ENCODE results near the gene HMGA1.
"Not testable (repeated sequence)": the region's sequence is repeated elsewhere in the genome, so short reads cannot be mapped to it uniquely, and the experiment has no call there.

HMGA1 gene

GRCh38 chr6:34260576-34261267 lies 24.0 kb downstream of the HMGA1 start:
- DNase-seq (ENCODE audit: low read depth), result no peak

GRCh38 chr6:34263484-34263883 lies 26.8 kb downstream of the HMGA1 start:
- not testable (repeated sequence) for DNase-seq (ENCODE audit: low read depth)

GRCh38 chr6:34267746-34268145 lies 31.1 kb downstream of the HMGA1 start:
- DNase-seq (ENCODE audit: low read depth), result no peak

- not testable (repeated sequence) for DNase-seq (ENCODE audit: low read depth)
Observed at GRCh38 chr6:34269132-34269531, 32.5 kb downstream of the HMGA1 start.

- not testable (repeated sequence) for DNase-seq (ENCODE audit: low read depth)
Observed at GRCh38 chr6:34269658-34270341, 33.1 kb downstream of the HMGA1 start.

GRCh38 chr6:34272013-34272926 lies 35.6 kb downstream of the HMGA1 start:
- DNase-seq (ENCODE audit: low read depth), result peak; percentile 13

GRCh38 chr6:34273242-34273805 lies 36.7 kb downstream of the HMGA1 start:
- DNase-seq (ENCODE audit: low read depth), result no peak

- DNase-seq (ENCODE audit: low read depth), result no peak
Observed at GRCh38 chr6:34274129-34274528, 37.5 kb downstream of the HMGA1 start.

- no peak for DNase-seq (ENCODE audit: low read depth)
Observed at GRCh38 chr6:34275128-34275804, 38.6 kb downstream of the HMGA1 start.

GRCh38 chr6:34276191-34276590 lies 39.5 kb downstream of the HMGA1 start:
- DNase-seq (ENCODE audit: low read depth), result no peak

- DNase-seq (ENCODE audit: low read depth), result no peak
Observed at GRCh38 chr6:34276881-34277762, 40.4 kb downstream of the HMGA1 start.

- DNase-seq (ENCODE audit: low read depth), result no peak
Observed at GRCh38 chr6:34277763-34278112, 41.1 kb downstream of the HMGA1 start.

GRCh38 chr6:34278833-34279232 lies 42.2 kb downstream of the HMGA1 start:
- DNase-seq (ENCODE audit: low read depth), result no peak

GRCh38 chr6:34280216-34280615 lies 43.5 kb downstream of the HMGA1 start:
- no peak for DNase-seq (ENCODE audit: low read depth)

- no peak for DNase-seq (ENCODE audit: low read depth)
Observed at GRCh38 chr6:34281702-34282334, 45.1 kb downstream of the HMGA1 start.

- DNase-seq (ENCODE audit: low read depth), result no peak
Observed at GRCh38 chr6:34284563-34285447, 48.1 kb downstream of the HMGA1 start.

GRCh38 chr6:34285448-34286164 lies 48.9 kb downstream of the HMGA1 start:
- no peak for DNase-seq (ENCODE audit: low read depth)

GRCh38 chr6:34288581-34288980 lies 51.9 kb downstream of the HMGA1 start:
- no peak for DNase-seq (ENCODE audit: low read depth)

GRCh38 chr6:34289137-34289536 lies 52.5 kb downstream of the HMGA1 start:
- no peak for DNase-seq (ENCODE audit: low read depth)
